Activated naive CD8-positive, alpha-beta T cell treated with anti-CD3 and anti-CD28 coated beads, Interleukin-2, amount 50 U/mL, for 24 hours (primary cell): Measurements from ENCODE around the gene KRTAP9-3.
"Not testable (repeated sequence)": the region's sequence is repeated elsewhere in the genome, so short reads cannot be mapped to it uniquely, and the experiment has no call there.

Experiments used
- ATAC-seq: fragments of 150-1000 bp; cut with Tn5 transposase; one replicate; pipeline ENCODE4 v1.10.0; 2021
- DNase-seq: peaks from one replicate; pipeline ENCODE4 v3.0.0; 2021
- H3K27ac Mint-ChIP-seq: one replicate; pipeline ENCODE4 v1.8.0; 2021; ENCODE audit warnings: mild to moderate bottlenecking, mixed read lengths
- H3K27me3 Mint-ChIP-seq: one replicate; pipeline ENCODE4 v1.8.0; 2021; ENCODE audit warnings: mixed read lengths
- H3K36me3 Mint-ChIP-seq: one replicate; pipeline ENCODE4 v1.8.0; 2021; ENCODE audit warnings: low read depth, mixed read lengths
- H3K4me1 Mint-ChIP-seq: one replicate; pipeline ENCODE4 v1.8.0; 2021; ENCODE audit warnings: mixed read lengths
- H3K4me3 Mint-ChIP-seq: one replicate; pipeline ENCODE4 v1.8.0; 2021; ENCODE audit warnings: mild to moderate bottlenecking, moderate library complexity, mixed read lengths
- H3K9me3 Mint-ChIP-seq: one replicate; pipeline ENCODE4 v1.8.0; 2021; ENCODE audit warnings: mixed read lengths

The KRTAP9-3 gene

DNA sequence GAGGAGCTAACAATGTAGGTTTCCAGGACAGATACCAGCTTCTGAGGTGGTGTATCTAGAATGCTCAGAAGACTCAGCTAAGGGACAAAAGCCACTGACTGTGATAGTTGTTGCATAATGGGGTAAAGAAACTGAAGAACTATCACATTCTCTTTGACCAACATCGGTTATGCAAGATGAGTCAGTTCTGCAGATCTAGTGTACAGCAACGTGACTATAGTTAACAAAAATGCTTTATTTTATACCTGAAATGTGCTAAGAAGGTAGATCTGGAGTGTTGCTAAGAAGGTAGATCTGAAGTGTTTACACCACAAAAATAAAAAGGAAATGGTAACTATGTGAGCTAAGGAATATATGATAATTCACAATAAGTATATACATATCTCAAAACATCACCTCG is 35.5 kb downstream of the KRTAP9-3 start:
- no peak overlapping the region for H3K4me3 Mint-ChIP-seq
- no peaks in the 10 kb centered on the region for H3K27me3 Mint-ChIP-seq
- no peak for ATAC-seq
- H3K36me3 Mint-ChIP-seq: no peaks in the 10 kb centered on the region
- H3K9me3 Mint-ChIP-seq: no peaks in the 10 kb centered on the region
- no peak overlapping the region for H3K27ac Mint-ChIP-seq
- DNase-seq: no peak
- H3K4me1 Mint-ChIP-seq: no peaks in the 10 kb centered on the region

DNA sequence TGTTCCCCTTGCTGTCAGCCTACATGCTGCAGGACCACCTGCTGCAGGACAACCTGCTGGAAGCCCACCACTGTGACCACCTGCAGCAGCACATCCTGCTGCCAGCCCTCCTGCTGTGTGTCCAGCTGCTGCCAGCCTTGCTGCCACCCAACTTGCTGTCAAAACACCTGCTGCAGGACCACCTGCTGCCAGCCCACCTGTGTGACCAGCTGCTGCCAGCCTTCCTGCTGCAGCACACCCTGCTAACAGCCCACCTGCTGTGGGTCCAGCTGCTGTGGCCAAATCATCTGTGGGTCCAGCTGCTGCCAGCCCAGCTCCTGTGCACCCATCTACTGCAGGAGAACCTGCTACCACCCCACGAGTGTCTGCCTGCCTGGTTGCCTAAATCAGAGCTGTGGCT is 39.1 kb downstream of the KRTAP9-3 start:
- H3K9me3 Mint-ChIP-seq, H3K27me3 Mint-ChIP-seq, ATAC-seq, H3K4me3 Mint-ChIP-seq, H3K4me1 Mint-ChIP-seq, DNase-seq, H3K36me3 Mint-ChIP-seq, H3K27ac Mint-ChIP-seq: not testable (repeated sequence)

DNA sequence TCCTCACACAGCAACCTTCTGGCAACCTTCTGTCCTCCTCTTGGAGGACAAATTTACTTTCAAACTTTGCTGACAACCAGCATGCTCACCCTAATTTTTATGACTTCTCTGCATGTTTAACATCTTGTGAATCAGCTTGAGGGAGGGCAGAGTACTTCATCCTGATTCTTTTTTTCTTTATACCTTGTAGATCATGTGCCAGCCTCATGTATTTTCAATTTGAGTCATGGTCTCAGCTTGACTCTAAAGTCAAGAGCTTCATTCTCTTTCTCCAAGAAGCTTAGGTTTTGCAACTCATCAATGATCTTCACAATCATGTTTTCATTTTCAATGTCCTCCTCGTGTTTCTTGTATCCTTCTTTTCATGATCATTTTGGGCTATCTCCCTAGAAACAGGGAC is 39.6 kb downstream of the KRTAP9-3 start:
- Mint-ChIP-seq H3K4me3 (no peak overlapping the region), H3K4me1 (no peaks in the 10 kb centered on the region), H3K36me3 (no peaks in the 10 kb centered on the region), H3K27ac (no peak overlapping the region), H3K27me3 (peaks cover 2% of the 10 kb centered on the region), H3K9me3 (no peaks in the 10 kb centered on the region)
- DNase-seq: no peak
- ATAC-seq: no peak

DNA sequence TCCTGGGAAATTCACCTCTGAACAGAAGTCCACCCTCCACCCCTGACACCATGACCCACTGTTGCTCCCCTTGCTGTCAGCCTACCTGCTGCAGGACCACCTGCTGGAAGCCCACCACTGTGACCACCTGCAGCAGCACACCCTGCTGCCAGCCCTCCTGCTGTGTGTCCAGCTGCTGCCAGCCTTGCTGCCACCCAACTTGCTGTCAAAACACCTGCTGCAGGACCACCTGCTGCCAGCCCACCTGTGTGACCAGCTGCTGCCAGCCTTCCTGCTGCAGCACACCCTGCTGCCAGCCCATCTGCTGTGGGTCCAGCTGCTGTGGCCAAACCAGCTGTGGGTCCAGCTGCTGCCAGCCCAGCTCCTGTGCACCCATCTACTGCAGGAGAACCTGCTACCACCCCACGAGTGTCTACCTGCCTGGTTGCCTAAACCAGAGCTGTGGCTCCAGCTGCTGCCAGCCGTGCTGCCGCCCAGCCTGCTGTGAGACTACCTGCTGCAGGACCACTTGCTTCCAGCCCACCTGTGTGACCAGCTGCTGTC is 43.5 kb downstream of the KRTAP9-3 start, which contains the start of gene KRTAP9-7:
TSS of gene KRTAP9-7 (plus strand) at position 51 of the 543 bp plus-strand sequence. CDS start at position 51, 0 bp downstream.
- H3K9me3 Mint-ChIP-seq, ATAC-seq, H3K36me3 Mint-ChIP-seq, H3K27me3 Mint-ChIP-seq, H3K4me3 Mint-ChIP-seq, H3K27ac Mint-ChIP-seq, H3K4me1 Mint-ChIP-seq, DNase-seq: not testable (repeated sequence)

DNA sequence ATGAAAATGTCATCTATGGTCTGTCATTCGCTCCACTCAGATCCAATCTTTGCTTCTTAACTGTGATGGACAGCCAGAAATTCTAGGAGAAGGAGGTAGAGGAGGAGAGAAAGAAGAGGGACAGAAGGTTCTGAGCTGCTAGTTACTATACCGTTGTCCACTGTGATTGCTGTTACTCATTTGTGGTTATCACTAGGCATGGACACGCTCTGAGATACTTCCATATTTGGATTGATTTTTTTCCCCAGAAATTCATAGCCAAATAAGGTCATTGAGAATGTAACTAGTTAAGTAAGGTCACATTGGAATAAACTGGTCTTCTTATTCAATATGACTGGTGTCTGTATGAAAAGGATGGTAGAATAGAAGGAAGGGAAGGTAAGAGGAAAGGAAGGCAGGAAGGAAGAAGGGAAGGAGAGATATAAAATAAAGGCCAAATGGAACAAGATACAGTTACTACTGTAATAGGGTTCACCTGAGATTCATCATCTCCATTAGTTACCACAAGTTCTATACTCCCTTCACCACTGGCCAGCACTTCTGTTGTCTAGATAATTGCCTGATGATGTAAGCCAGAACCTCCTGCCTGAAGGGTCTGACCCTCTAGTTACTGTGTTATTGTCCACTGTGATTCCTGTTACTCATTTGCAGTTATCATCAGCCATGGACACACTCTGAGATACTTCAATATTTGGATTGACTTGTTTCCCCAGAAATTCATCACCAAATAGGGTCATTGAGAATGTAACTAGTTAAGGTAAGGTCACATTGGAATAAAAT is 46.1 kb downstream of the KRTAP9-3 start:
- Mint-ChIP-seq H3K4me1 (no peaks in the 10 kb centered on the region), H3K4me3 (no peak overlapping the region), H3K36me3 (no peaks in the 10 kb centered on the region), H3K9me3 (no peaks in the 10 kb centered on the region), H3K27ac (no peak overlapping the region), H3K27me3 (peaks cover 2% of the 10 kb centered on the region)
- ATAC-seq: no peak
- DNase-seq: no peak
